Ovary (tissue), 10 donors: ENCODE data around the gene APBB1IP. TPM values are rescaled to one million over a fixed set of nuclear protein-coding genes. Genes with fewer than 3 reads are reported as not detected.
A peak's percentile ranks its signal among the peaks of the same experiment; 100 is the strongest.
"Not testable (repeated sequence)": the region's sequence is repeated elsewhere in the genome, so short reads cannot be mapped to it uniquely, and the experiment has no call there.

Experiments used
- DNase-seq, 5 donors: peaks; one replicate each; pipeline ENCODE4 v3.0.0-alpha.2; 2019 to 2020
- H3K27ac ChIP-seq, 2 donors: fragments of 200-600 bp; one replicate each; pipeline versions ENCODE4 v1.5.1 to v1.8.0; 2019 to 2022
- H3K27me3 ChIP-seq: fragments of 200-600 bp; one replicate; pipeline ENCODE4 v1.8.0; 2022
- H3K36me3 ChIP-seq: fragments of 200-600 bp; sonication (generic); one replicate; pipeline ENCODE4 v1.5.1; 2019
- H3K4me1 ChIP-seq: one replicate; pipeline ENCODE4 v1.8.1; 2013; ENCODE audit warnings: mild to moderate bottlenecking, moderate library complexity; ENCODE audit not compliant: insufficient read depth
- H3K4me3 ChIP-seq: fragments of 200-600 bp; sonication (generic); one replicate; pipeline ENCODE4 v1.5.1; 2017
- H3K9me3 ChIP-seq, 2 donors: fragments of 200-600 bp in 1 of 2; sonication (generic) in 1 of 2; one replicate each; pipeline versions ENCODE4 v1.5.1 to v1.8.1; 2013 to 2019; ENCODE audit warnings: mild to moderate bottlenecking in 1 of 2, moderate library complexity in 1 of 2
- CTCF ChIP-seq, 3 donors: fragments of 450-650 bp in 2 of 3; fragments of 200-600 bp in 1 of 3; IDR thresholded peaks; one replicate each; pipeline versions ENCODE4 v1.5.1 to v1.8.0; 2016 to 2022; ENCODE audit warnings: antibody characterized with exemption in 3 of 3, mild to moderate bottlenecking in 1 of 3
- EP300 ChIP-seq: sonication (generic); formaldehyde crosslinking; IDR thresholded peaks from one replicate; pipeline ENCODE4 v1.6.1; 2017; ENCODE audit warnings: antibody characterized with exemption
- POLR2A ChIP-seq: fragments of 450-650 bp; IDR thresholded peaks from one replicate; pipeline ENCODE4 v1.6.1; 2017; ENCODE audit warnings: antibody characterized with exemption, mild to moderate bottlenecking, moderate library complexity
- WGBS, 3 donors: extraction: QIAGEN DNeasy Blood & Tissue Kit in 1 of 3; methylation state at CpG; one replicate each; pipeline versions ENCODE4 v1.1.5 to v1.1.7; 2013 to 2017; 5-methylcytosine and 5-hydroxymethylcytosine counted together
- intact Hi-C, 4 donors: fragments of 100-400 bp; cut with DNase I; formaldehyde crosslinking; loops; one replicate each; pipeline versions ENCODE4 v1.11.0 to v1.15.1; 2022 to 2023
- long read RNA-seq, 3 donors: library from polyadenylated mRNA in 2 of 3; unstranded in 2 of 3; transcript quantifications; one replicate each; pipeline ENCODE4 v2.0.0 and lab custom pipeline, GENCODE V29; 2021 to 2026
- polyA plus RNA-seq, 2 donors: library from polyadenylated mRNA; stranded (reverse); fragments of 200-250 nt in 1 of 2; fragments of 350-450 nt in 1 of 2; fragmentation: Illumina TruSeq in 1 of 2; extraction: RNeasy Lipid Tissue Mini Kit (QIAGEN cat#74804) in 1 of 2; gene quantifications; one replicate each; pipeline ENCODE4 v1.2.3, GENCODE V29; 2013 to 2014
- total RNA-seq, 7 donors: library from RNA; depleted of rRNA in 2 of 7; stranded (reverse); fragments of >200 nt in 2 of 7; fragmentation: NEBNext Ultra II Directional in 3 of 7; extraction: Animal tissue kit (Norgen Biotek cat#: 25700) in 3 of 7; gene quantifications; one replicate each; pipeline versions ENCODE4 v1.1.0 to v1.2.4, GENCODE V29; 2016 to 2023
- donor health status: DM: no; HTN: no; CAD: no; lungs with moderate emphysema.
- donor health status: DM: no; HTN: no; CAD: no.
- donor health status: Bipolar disorder and iron deficiency.
- donor health status: DM: yes; HTN: yes; CAD: no.
- donor health status: DM: no; HTN: no; CAD: no.
- donor health status: DM: yes; HTN: yes; CAD: no.

Gene APBB1IP
- total RNA-seq (1 to 10 TPM; 1.1 to 6.6 (median 1.8) TPM), polyA plus RNA-seq (10 to 100 TPM in 1 of 2 donors, under 1 TPM in 1; 0.64 to 10.2 TPM)
- long read RNA-seq, donor 1, partial matches to known transcripts, result 5 of 6 reads
- long read RNA-seq, donor 1, other reads (novel, unspliced or antisense), result 0 of 6 reads
- long read RNA-seq, donor 2, partial matches to known transcripts, result 0 of 1 reads
- long read RNA-seq, donor 2, other reads (novel, unspliced or antisense), result 0 of 1 reads
- long read RNA-seq, donor 3, partial matches to known transcripts, result 0 of 3 reads
- long read RNA-seq, donor 3, other reads (novel, unspliced or antisense), result 2 of 3 reads

GRCh38 chr10:26437637-26438461 lies at the start of gene APBB1IP:
TSS of gene APBB1IP (plus strand) at chr10:26438341. CDS start at chr10:26492327, 53,986 bp downstream.
- 17 to 19% (median 18%) methylated on average over 36 of the region's 36 CpGs for WGBS, 3 donors

GRCh38 chr10:26389533-26389932 lies 48.6 kb upstream of the APBB1IP start:
- DNase-seq, result no peak
- H3K9me3 ChIP-seq, result no peaks in the 10 kb centered on the region
- no peaks in the 10 kb centered on the region for H3K36me3 ChIP-seq
- intact Hi-C loops, result no loop called here
- no peak overlapping the region for H3K27ac ChIP-seq
- H3K4me1 ChIP-seq, result no peaks in the 10 kb centered on the region
- no peak for TF ChIP-seq POLR2A
- no peak for TF ChIP-seq CTCF (IDR thresholded peaks at IDR 0.05)
- no peak for TF ChIP-seq EP300
- no peak overlapping the region for H3K4me3 ChIP-seq
- 83 to 89% (median 88%) methylated on average over 3 of the region's 3 CpGs for WGBS, 3 donors
- no peaks in the 10 kb centered on the region for H3K27me3 ChIP-seq

More at GRCh38 chr10:26437637-26438461, at the start of gene APBB1IP:
- H3K27me3 ChIP-seq, result no peaks in the 10 kb centered on the region
- DNase-seq, result peak in 2 of 5 donors; percentile 17 to 35
- H3K4me1 ChIP-seq, result no peaks in the 10 kb centered on the region
- H3K9me3 ChIP-seq, result no peaks in the 10 kb centered on the region
- intact Hi-C loops, result no loop called here
- H3K4me3 ChIP-seq, result no peak within 1 kb of the TSS
- H3K36me3 ChIP-seq, result no peaks in the 10 kb centered on the region
- no peak for TF ChIP-seq POLR2A
- TF ChIP-seq EP300, result no peak
- TF ChIP-seq CTCF (IDR thresholded peaks at IDR 0.05), result no peak
- no peak within 1 kb of the TSS for H3K27ac ChIP-seq

GRCh38 chr10:26391701-26392695 lies 46.1 kb upstream of the APBB1IP start:
- Histone ChIP-seq H3K27ac (no peak overlapping the region), H3K36me3 (no peaks in the 10 kb centered on the region), H3K9me3 (no peaks in the 10 kb centered on the region), H3K4me3 (no peak overlapping the region), H3K4me1 (no peaks in the 10 kb centered on the region), H3K27me3 (no peaks in the 10 kb centered on the region)
- no peak for TF ChIP-seq POLR2A
- no peak for TF ChIP-seq CTCF (IDR thresholded peaks at IDR 0.05)
- no peak for TF ChIP-seq EP300
- intact Hi-C loops, result no loop called here
- DNase-seq, result no peak
- 19 to 20% (median 20%) methylated on average over 56 to 69 of the region's 69 CpGs for WGBS, 3 donors

- H3K27ac ChIP-seq, H3K4me1 ChIP-seq, H3K9me3 ChIP-seq, H3K4me3 ChIP-seq, DNase-seq, intact Hi-C loops, H3K36me3 ChIP-seq, H3K27me3 ChIP-seq: not testable (repeated sequence)
- WGBS, 3 donors, result 85 to 89% (median 87%) methylated on average over 2 of the region's 2 CpGs
Measured at GRCh38 chr10:26398353-26398752, 39.8 kb upstream of the APBB1IP start.
